AG09309 (cell line): ENCODE data around the gene SLC7A9.
"Not testable (repeated sequence)": the region's sequence is repeated elsewhere in the genome, so short reads cannot be mapped to it uniquely, and the experiment has no call there.

Experiments
- DNase-seq: peaks from one replicate; pipeline ENCODE4 v3.0.0-alpha.2; 2010; ENCODE audit warnings: low read depth
- H3K4me3 ChIP-seq: 2 replicates; pipeline ENCODE4 v1.5.1; 2011; ENCODE audit warnings: mild to moderate bottlenecking, low read depth, low read length, moderate library complexity; ENCODE audit not compliant: control insufficient read depth
- CTCF ChIP-seq: IDR thresholded peaks from 2 replicates; pipeline ENCODE4 v1.5.1; 2011; ENCODE audit warnings: mild to moderate bottlenecking, low read depth, low read length, inconsistent platforms; ENCODE audit not compliant: insufficient read depth, control insufficient read depth; ENCODE audit errors: missing control alignments

Gene SLC7A9

DNA sequence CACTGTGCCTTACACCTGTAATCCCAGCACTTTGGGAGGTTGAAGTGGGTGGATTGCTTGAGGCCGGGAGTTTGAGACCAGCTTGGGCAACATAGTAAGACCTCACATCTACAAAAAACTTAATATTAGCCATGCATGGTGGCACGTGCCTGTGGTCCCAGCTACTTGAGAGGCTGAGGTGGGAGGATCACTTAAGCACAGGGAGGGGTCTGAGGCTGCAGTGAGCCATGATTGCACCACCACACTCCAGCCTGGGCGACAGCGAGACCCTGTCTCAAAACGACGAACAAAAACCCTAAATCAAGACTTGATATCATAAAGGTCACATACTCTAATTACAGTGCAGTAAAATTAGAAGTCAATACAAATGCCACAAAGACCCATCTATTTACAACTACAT is 17.4 kb downstream of the SLC7A9 start:
- no peak for DNase-seq
- TF ChIP-seq CTCF, result no peak
- H3K4me3 ChIP-seq, result no peak overlapping the region

GRCh38 chr19:32848035-32848434 is 21.5 kb downstream of the SLC7A9 start:
- H3K4me3 ChIP-seq, DNase-seq: not testable (repeated sequence)

GRCh38 chr19:32843716-32844245 is 25.8 kb downstream of the SLC7A9 start:
- H3K4me3 ChIP-seq, result no peak overlapping the region
- TF ChIP-seq CTCF, result no peak
- no peak for DNase-seq

GRCh38 chr19:32842061-32842460 is 27.5 kb downstream of the SLC7A9 start:
- no peak for TF ChIP-seq CTCF
- H3K4me3 ChIP-seq, result no peak overlapping the region
- DNase-seq, result no peak

GRCh38 chr19:32837531-32837930 is 32.0 kb downstream of the SLC7A9 start:
- no peak for DNase-seq
- TF ChIP-seq CTCF, result no peak
- H3K4me3 ChIP-seq, result no peak overlapping the region

DNA sequence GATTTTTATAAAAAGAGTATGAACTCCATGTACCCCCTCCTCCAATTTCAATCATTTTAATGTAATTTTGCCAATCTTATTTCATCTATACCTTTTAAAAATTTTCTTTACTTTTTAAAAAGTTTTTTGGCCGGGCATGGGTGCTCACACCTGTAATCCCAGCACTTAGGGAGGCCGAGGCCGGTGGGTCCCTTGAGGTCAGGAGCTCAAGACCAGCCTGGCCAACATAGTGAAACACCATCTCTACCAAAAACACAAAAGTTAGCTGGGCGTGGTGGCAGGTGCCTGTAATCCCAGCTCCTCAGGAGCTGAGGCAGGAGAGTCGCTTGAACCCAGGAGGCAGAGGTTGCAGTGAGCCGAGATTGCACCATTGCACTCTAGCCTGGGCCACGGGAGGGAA is 36.2 kb downstream of the SLC7A9 start:
- DNase-seq, H3K4me3 ChIP-seq: not testable (repeated sequence)

DNA sequence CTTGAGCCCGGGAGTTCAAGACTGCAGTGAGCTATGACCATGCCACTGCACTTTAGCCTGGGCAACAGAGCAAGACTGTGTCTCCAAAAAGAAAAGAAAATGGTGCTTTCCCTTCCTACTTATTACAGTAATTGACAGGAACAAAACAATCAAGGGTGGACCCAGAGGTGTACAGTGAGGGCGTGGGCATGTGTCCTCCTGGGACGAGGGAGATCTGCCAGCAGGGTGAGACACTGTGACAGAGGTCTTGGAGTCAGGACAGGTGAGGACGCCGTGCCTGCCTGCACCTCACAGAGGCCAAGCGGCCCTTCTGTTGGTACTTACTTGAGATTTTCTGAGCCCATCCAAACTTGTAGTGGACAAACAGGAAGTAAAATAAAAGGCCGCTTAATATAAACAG is 36.7 kb downstream of the SLC7A9 start:
- H3K4me3 ChIP-seq, DNase-seq: not testable (repeated sequence)

DNA sequence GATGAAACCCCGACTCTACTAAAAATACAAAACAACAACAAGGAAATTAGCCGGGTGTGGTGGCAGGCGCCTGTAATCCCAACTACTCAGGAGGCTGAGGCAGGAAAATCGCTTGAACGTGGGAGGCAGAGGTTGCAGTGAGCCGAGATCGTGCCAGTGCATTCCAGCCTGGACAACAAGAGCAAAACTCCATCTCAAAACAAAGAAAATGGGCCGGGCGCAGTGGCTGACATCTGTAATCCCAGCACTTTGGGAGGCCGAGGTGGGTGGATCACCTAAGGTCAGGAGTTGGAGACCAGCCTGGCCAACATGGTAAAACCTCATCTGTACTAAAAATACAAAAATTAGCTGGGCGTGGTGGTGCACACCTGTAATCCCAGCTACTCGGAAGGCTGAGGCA is 37.5 kb downstream of the SLC7A9 start:
- not testable (repeated sequence) for DNase-seq, H3K4me3 ChIP-seq

- H3K4me3 ChIP-seq, result no peak overlapping the region
- TF ChIP-seq CTCF, result no peak
- no peak for DNase-seq
These were observed 38.0 kb downstream of the SLC7A9 start for GRCh38 chr19:32831611-32832010.
